ENCODE data around the gene PANK1.

DNA sequence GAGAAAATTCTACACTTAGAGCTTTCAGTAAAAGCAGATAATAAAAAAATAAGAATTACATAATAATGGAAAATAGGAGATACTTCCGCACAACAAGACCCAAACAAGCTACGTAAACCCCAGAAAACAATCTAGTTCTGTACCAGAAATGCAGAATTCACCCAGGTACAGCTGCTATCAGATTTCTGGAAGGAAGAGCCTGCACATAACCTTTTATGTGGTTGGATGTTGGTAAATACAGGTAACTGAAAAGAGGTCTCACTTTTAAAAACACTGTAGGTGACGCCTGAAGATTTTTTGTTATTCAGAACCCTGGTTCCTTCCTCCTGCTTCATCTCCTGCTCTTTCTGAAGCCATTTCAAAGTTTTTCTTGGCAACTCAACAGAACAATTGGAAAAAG is 29.9 kb downstream of the PANK1 start:
- TF ChIP-seq POLR2A (IDR thresholded peaks at IDR 0.05; ENCODE audit: extremely low read depth, insufficient read length) (no peak), MYC (IDR thresholded peaks at IDR 0.05; ENCODE audit: low read depth, low read length) (no peak)
- TF ChIP-seq, protein P1, sequence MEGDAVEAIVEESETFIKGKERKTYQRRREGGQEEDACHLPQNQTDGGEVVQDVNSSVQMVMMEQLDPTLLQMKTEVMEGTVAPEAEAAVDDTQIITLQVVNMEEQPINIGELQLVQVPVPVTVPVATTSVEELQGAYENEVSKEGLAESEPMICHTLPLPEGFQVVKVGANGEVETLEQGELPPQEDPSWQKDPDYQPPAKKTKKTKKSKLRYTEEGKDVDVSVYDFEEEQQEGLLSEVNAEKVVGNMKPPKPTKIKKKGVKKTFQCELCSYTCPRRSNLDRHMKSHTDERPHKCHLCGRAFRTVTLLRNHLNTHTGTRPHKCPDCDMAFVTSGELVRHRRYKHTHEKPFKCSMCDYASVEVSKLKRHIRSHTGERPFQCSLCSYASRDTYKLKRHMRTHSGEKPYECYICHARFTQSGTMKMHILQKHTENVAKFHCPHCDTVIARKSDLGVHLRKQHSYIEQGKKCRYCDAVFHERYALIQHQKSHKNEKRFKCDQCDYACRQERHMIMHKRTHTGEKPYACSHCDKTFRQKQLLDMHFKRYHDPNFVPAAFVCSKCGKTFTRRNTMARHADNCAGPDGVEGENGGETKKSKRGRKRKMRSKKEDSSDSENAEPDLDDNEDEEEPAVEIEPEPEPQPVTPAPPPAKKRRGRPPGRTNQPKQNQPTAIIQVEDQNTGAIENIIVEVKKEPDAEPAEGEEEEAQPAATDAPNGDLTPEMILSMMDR (IDR thresholded peaks at IDR 0.05; ENCODE audit: low read depth, low read length), result no peak
- TF ChIP-seq, protein P2, sequence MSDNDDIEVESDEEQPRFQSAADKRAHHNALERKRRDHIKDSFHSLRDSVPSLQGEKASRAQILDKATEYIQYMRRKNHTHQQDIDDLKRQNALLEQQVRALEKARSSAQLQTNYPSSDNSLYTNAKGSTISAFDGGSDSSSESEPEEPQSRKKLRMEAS (IDR thresholded peaks at IDR 0.05; ENCODE audit: low read depth, low read length), result no peak
